Activated B cell treated with CpG ODN at 0.5 μM for 24 hours (primary cell): Measurements from ENCODE around the gene GNB2. TPM values are rescaled to one million over a fixed set of nuclear protein-coding genes. Genes with fewer than 3 reads are reported as not detected.
"Not testable (repeated sequence)": the region's sequence is repeated elsewhere in the genome, so short reads cannot be mapped to it uniquely, and the experiment has no call there.

ENCODE experiments used
- ATAC-seq: fragments of 200-7000 bp; cut with Tn5 transposase; one replicate; pipeline ENCODE4 v1.10.0; 2021; ENCODE audit warnings: low read depth, mild to moderate bottlenecking, moderate library complexity
- CTCF ChIA-PET: fragments of 350-600 bp; sonication (Branson Sonifier 250); formaldehyde crosslinking; loops from one replicate; lab custom pipeline; 2021; ENCODE audit warnings: antibody characterized with exemption; lab: Charles Lee
- POLR2A ChIA-PET: fragments of 350-600 bp; sonication (Branson Sonifier 250); formaldehyde crosslinking; loops from one replicate; lab custom pipeline; 2021; ENCODE audit warnings: antibody characterized with exemption; lab: Charles Lee
- DNase-seq: peaks from one replicate; pipeline ENCODE4 v3.0.0; 2022
- H3K27ac Mint-ChIP-seq: one replicate; pipeline ENCODE4 v1.8.0; 2020; ENCODE audit warnings: mixed read lengths
- H3K27me3 Mint-ChIP-seq: one replicate; pipeline ENCODE4 v1.8.0; 2021; ENCODE audit warnings: mixed read lengths
- H3K36me3 Mint-ChIP-seq: one replicate; pipeline ENCODE4 v1.8.0; 2021; ENCODE audit warnings: low read depth, mixed read lengths
- H3K4me1 Mint-ChIP-seq: one replicate; pipeline ENCODE4 v1.8.0; 2021; ENCODE audit warnings: mixed read lengths
- H3K4me3 Mint-ChIP-seq: one replicate; pipeline ENCODE4 v1.8.0; 2020; ENCODE audit warnings: mild to moderate bottlenecking, mixed read lengths
- H3K9me3 Mint-ChIP-seq: one replicate; pipeline ENCODE4 v1.8.0; 2020; ENCODE audit warnings: mixed read lengths
- CTCF ChIP-seq: fragments of 200-600 bp; IDR thresholded peaks from one replicate; pipeline ENCODE4 v1.8.0; 2022; ENCODE audit warnings: antibody characterized with exemption, mild to moderate bottlenecking
- intact Hi-C: fragments of 100-400 bp; cut with micrococcal nuclease; formaldehyde crosslinking; loops from one replicate; pipeline ENCODE4 v1.15.1; 2024
- total RNA-seq: library from RNA; stranded (reverse); gene quantifications from 2 replicates; pipeline ENCODE4 v1.2.3, GENCODE V29; 2022

Gene GNB2
- total RNA-seq, 1 donor from 2014 or later = 132 TPM

- POLR2A ChIA-PET = interaction anchor here (0.9 kb wide), 1 partner anchor 33 kb away, joined by 3 read pairs; no protein-coding TSS in a partner anchor
- Mint-ChIP-seq H3K27me3 (peaks cover 3% of the 10 kb centered on the region), H3K4me1 (peaks cover 3% of the 10 kb centered on the region), H3K27ac (no peak overlapping the region), H3K36me3 (no peaks in the 10 kb centered on the region), H3K4me3 (no peak overlapping the region), H3K9me3 (no peaks in the 10 kb centered on the region)
- intact Hi-C loops = no loop called here
- ATAC-seq (no peak), DNase-seq (no peak)
- TF ChIP-seq CTCF = no peak
- CTCF ChIA-PET = interaction anchor here (0.6 kb wide), 1 partner anchor 71 kb away, joined by 3 read pairs; no protein-coding TSS in a partner anchor
Observed at GRCh38 chr7:100667331-100668068, 6.0 kb upstream of the GNB2 start.

- Mint-ChIP-seq H3K4me3 (no peak overlapping the region), H3K27ac (no peak overlapping the region), H3K27me3 (peaks cover 3% of the 10 kb centered on the region), H3K9me3 (no peaks in the 10 kb centered on the region), H3K4me1 (peaks cover 7% of the 10 kb centered on the region), H3K36me3 (no peaks in the 10 kb centered on the region)
- no peak for TF ChIP-seq CTCF
- intact Hi-C loops = no loop called here
- CTCF ChIA-PET = no interaction called here
- ATAC-seq (no peak), DNase-seq (no peak)
- POLR2A ChIA-PET = interaction anchor here (0.9 kb wide), 1 partner anchor 34 kb away, joined by 3 read pairs; no protein-coding TSS in a partner anchor
Observed at GRCh38 chr7:100668069-100668449, 5.5 kb upstream of the GNB2 start.

GRCh38 chr7:100669106-100669505 is 4.4 kb upstream of the GNB2 start:
- H3K27ac Mint-ChIP-seq, ATAC-seq, DNase-seq, POLR2A ChIA-PET, H3K4me3 Mint-ChIP-seq, H3K9me3 Mint-ChIP-seq, CTCF ChIA-PET, intact Hi-C loops, H3K27me3 Mint-ChIP-seq, H3K4me1 Mint-ChIP-seq, H3K36me3 Mint-ChIP-seq: not testable (repeated sequence)

GRCh38 chr7:100670074-100670473 is 3.5 kb upstream of the GNB2 start:
- ChIA-PET CTCF (interaction anchor here (0.6 kb wide), 1 partner anchor 201 kb away, joined by 3 read pairs; no protein-coding TSS in a partner anchor), POLR2A (interaction anchor here (2.2 kb wide), 1 partner anchor 84 kb away, joined by 5 read pairs; the partner anchor contains the start of gene FBXO24)
- no peak for ATAC-seq
- Mint-ChIP-seq H3K27me3 (peaks cover 3% of the 10 kb centered on the region), H3K4me1 (peaks cover 9% of the 10 kb centered on the region), H3K27ac (no peak overlapping the region), H3K4me3 (no peak overlapping the region), H3K9me3 (no peaks in the 10 kb centered on the region), H3K36me3 (peaks cover 6% of the 10 kb centered on the region)
- no peak for DNase-seq
- TF ChIP-seq CTCF = no peak
- intact Hi-C loops = loop anchor here (10.0 kb wide), 1 partner anchor 585 kb away; the partner anchor contains the start of genes COPS6 and ZNF3

DNA sequence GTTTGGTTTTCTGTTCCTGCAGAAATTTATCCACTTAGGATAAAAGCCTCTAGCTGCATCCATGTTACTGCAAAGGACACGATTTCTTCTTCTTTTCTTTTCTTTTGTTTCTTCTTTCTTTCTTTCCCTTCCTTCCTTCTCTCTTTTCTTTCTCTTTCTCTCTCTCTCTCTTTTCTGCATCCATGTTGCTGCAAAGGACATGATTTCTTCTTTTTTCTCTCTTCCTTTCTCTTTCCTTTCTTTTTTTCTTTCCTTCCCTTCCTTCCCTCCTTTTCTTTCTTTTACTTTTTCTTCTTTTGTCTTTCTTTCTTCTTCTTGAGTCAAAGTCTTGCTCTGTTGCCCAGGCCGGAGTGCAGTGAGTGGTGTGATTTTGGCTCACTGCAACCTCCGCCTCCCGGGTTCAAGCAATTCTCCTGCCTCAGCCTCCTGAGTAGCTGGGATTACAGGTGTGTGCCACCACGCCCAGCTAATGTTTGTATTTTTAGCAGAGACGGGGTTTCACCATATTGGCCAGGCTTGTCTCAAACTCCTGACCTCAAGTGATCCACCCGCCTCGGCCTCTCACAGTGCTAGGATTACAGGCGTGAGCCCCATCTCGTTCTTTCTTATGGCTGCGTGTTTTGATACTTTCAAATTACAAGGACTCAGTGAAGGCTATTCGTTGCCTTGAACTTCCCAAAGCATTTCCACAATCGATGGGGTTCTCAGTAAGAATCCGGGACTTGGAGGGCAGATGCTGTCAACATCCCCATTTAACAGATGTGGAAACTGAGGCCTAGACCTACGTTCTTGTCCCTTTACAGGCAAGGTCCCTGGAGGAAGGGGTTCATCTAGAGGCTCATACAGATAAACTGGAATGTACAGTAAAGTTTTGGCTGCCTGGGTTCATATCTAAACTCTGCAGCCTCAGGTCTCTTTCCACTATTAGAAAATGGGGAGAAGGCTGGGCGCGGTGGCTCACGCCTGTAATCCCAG is 1.9 kb upstream of the GNB2 start:
- no peak for DNase-seq
- CTCF ChIA-PET = no interaction called here

More for the DNA sequence above, 1.9 kb upstream of the GNB2 start:
- H3K36me3 Mint-ChIP-seq = peaks cover 10% of the 10 kb centered on the region
- H3K27ac Mint-ChIP-seq = no peak overlapping the region
- H3K4me1 Mint-ChIP-seq = peaks cover 12% of the 10 kb centered on the region
- POLR2A ChIA-PET = interaction anchor here (1.4 to 2.2 kb wide), 2 partner anchors 22 to 85 kb away, joined by 5 to 6 read pairs; partner anchors contain the start of genes FBXO24 and GIGYF1
- no peak for ATAC-seq
- no peaks in the 10 kb centered on the region for H3K27me3 Mint-ChIP-seq
- TF ChIP-seq CTCF = no peak
- no peaks in the 10 kb centered on the region for H3K9me3 Mint-ChIP-seq
- H3K4me3 Mint-ChIP-seq = no peak overlapping the region
- intact Hi-C loops = loop anchor here (2.0 to 10.0 kb wide), 2 partner anchors 193 to 587 kb away; partner anchors contain the start of genes COPS6, TSC22D4 and ZNF3
